ENCODE measurements around the gene ZDHHC6.
"Not testable (repeated sequence)": the region's sequence is repeated elsewhere in the genome, so short reads cannot be mapped to it uniquely, and the experiment has no call there.

Gene ZDHHC6

DNA sequence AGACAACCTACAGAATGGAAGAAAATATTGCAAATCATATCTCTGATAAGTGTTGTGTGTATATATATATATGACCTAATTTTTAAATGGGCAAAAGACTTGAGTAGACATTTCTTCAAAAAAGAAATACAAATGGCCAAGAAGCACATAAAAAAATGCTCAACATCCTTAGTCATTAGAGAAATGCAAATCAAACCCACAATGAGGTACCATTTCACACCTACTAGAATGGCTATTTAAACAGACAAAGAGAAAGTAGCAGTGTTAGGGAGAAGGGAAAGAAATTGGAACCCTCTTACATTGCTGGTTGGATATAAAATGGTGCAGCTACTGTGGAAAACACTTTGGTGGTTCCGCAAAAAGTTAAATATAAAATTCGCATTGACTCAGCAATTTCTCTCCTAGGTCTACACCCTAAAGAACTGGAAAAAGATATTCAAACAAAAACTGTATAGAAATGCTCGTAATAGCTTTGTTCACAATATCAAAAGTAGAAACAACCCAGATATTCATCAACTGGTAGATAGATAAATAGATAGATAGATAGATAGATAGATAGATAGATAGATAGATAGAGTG is 56.5 kb downstream of the ZDHHC6 start:
- no peak for DNase-seq (ENCODE audit: low spot score)

DNA sequence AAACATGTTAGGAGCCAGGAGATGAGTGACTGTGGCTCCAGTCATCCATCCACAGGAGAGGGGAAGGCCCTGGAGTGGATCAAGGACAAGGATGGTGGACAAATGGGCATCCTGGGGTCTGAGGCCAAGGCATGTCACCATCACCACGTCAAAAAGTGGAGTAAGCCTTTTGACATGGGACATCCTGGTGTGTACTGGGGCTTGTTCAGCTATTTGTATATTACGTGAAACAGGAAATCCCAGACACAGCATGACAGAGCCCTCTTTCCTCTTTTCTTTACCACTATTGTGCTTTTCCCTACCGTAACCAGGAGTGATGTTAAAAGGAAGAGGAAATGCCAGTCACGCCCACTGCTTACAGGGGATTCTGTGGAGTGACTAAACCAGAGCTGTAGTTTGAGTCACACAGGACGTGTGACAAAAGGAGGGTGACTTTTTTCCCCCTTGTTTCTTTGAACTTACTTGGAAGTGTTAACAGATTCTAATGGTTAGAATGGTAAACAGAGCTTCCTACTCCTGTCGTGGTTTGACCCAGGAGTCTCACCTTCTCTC is 57.4 kb downstream of the ZDHHC6 start:
- DNase-seq (ENCODE audit: low spot score) = peak; percentile 48

DNA sequence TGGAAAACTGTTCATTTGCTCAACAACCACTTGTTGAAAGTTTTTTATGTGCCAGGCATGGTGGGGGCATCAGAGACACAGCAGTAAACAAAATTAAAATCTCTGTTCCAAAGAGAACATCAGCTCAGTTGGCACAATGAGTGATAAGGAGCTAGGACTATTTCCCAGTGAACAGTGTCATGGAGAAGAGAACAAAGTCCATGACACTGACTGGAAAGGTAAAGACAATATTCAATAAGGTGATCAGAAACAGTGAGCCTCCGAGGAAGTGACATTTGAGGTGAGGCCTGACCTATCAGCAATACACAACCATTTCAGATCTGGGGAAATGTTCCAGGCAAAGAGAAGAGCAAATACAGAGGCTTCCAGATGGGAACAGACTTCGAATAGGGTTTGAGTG is 58.2 kb downstream of the ZDHHC6 start:
- no peak for DNase-seq (ENCODE audit: low spot score)

DNA sequence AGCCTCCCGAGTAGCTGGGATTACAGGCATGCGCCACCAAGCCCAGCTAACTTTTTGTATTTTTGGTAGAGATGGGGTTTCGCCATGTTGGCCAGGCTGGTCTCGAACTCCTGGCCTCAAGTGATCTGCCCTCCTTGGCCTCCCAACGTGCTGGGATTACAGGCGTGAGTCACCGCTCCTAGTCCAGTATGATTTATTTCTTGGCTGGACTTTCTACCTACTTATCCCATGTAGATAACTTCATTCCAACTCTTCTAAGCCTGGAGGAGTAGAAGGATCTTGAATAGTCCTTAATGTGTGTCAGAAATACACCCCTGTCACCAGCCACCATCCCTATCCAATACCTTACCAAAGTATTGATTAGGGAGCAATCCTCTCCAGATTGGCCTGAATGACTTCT is 58.7 kb downstream of the ZDHHC6 start:
- not testable (repeated sequence) for DNase-seq (ENCODE audit: low spot score)

DNA sequence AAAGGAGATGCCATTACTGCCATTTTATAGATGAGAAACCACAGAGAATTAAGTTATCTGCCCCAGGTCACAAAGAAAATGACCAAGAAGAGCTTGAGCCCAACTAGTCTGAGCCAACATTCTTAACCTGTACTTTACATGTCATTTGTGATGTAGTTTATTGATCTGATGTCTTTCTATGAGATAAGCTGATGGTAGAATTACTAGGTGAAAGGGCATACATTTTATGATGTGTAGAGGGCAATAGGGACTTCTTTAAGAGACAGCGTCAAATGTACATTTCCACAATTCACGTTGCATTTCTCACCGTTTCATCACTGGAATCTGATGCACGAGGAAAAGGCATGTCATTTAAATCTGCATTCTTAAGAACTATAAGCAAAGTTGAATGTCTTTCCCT is 61.5 kb downstream of the ZDHHC6 start:
- DNase-seq (ENCODE audit: low spot score) = no peak

DNA sequence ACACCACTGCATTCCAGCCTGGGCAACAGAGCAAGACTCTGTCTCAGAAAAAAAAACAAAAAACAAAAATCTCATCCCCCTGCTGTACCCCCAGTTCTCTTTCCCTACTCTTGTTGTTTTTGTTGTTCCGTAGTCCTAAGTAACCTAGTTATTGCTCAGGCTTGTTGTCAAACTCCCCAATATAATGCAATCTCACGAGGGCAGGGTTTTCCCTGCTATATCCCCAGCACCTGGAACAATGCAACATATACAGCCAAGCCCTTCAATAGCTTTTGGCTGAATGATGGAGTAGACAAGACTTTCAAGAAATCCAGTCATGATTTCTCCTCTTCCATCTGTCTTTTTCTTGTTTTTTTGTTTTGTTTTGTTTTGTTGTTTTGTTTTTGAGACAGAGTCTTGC is 62.6 kb downstream of the ZDHHC6 start:
- no peak for DNase-seq (ENCODE audit: low spot score)

DNA sequence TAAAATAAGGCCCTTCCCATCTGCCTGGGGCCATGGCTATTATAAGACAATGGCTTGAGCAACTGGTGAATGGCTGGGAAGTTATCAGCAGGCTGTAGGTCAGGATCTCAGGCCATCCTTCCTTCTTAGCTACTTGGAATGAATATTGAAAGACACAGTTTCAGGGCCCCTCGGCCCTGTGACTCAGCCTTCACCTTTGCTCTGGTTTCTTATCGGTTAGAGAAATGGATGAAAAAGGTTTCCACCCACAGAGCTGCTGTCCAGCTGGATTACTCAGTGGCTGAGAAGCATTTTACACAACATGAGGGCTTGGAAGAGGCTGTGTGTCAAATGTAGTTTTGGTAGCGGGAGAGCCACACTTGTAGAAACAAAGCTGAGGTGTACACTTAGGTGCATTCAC is 63.4 kb downstream of the ZDHHC6 start:
- DNase-seq (ENCODE audit: low spot score) = peak; percentile 41

GRCh38 chr10:112382515-112383235 is 64.0 kb downstream of the ZDHHC6 start:
- DNase-seq (ENCODE audit: low spot score) = no peak

Measured in GM03348 (cell line).